B cell (primary cell): Measurements from ENCODE around the gene NCOA1. TPM values are rescaled to one million over a fixed set of nuclear protein-coding genes. Genes with fewer than 3 reads are reported as not detected.

ENCODE experiments used
- ATAC-seq: fragments of 200-7000 bp; cut with Tn5 transposase; one replicate; pipeline ENCODE4 v1.10.0; 2021; ENCODE audit warnings: low read depth, mild to moderate bottlenecking, moderate number of reproducible peaks, moderate library complexity
- CTCF ChIA-PET: fragments of 350-600 bp; sonication (Branson Sonifier 250); formaldehyde crosslinking; loops from one replicate; lab custom pipeline; 2021; ENCODE audit warnings: antibody characterized with exemption, inconsistent platforms; lab: Charles Lee
- POLR2A ChIA-PET: fragments of 350-600 bp; sonication (Branson Sonifier 250); formaldehyde crosslinking; loops from one replicate; lab custom pipeline; 2021; ENCODE audit warnings: antibody characterized with exemption; lab: Charles Lee
- DNase-seq: peaks from one replicate; pipeline ENCODE4 v3.0.0; 2013
- H2AFZ ChIP-seq: 2 replicates; pipeline ENCODE4 v1.6.1; 2012; ENCODE audit warnings: mild to moderate bottlenecking, low read depth, low read length; ENCODE audit not compliant: insufficient read depth, poor library complexity, severe bottlenecking
- H3K27ac ChIP-seq, 2 donors: 1 replicate in 1 of 2; 2 replicates in 1 of 2; pipeline ENCODE4 v1.5.1; 2012 to 2013; ENCODE audit warnings: low read length in 2 of 2, mild to moderate bottlenecking in 2 of 2, moderate library complexity in 1 of 2
- H3K27me3 ChIP-seq, 4 experiments: fragments of 200-600 bp in 1 of 4; sonication (generic) in 1 of 4; replicated peaks in 1 of 4; 1 replicate in 2 of 4; 2 replicates in 2 of 4; pipeline versions ENCODE4 v1.6.1 to v1.7.0; 2013 to 2016; ENCODE audit warnings: low read length in 3 of 4, mild to moderate bottlenecking in 2 of 4, mixed read lengths in 1 of 4, moderate library complexity in 1 of 4; ENCODE audit not compliant: insufficient read depth in 4 of 4, control insufficient read depth in 3 of 4; ENCODE audit errors: control extremely low read depth in 1 of 4
- H3K36me3 ChIP-seq, 2 experiments: replicated peaks in 1 of 2; 1 replicate in 1 of 2; 2 replicates in 1 of 2; pipeline versions ENCODE4 v1.6.1 to v1.7.1; 2013; ENCODE audit warnings: low read length in 1 of 2; ENCODE audit not compliant: insufficient read depth in 2 of 2, control insufficient read depth in 1 of 2; ENCODE audit errors: control extremely low read depth in 1 of 2, extremely low read depth in 1 of 2
- H3K4me1 ChIP-seq, 2 donors: fragments of 200-600 bp in 1 of 2; sonication (generic) in 1 of 2; 1 replicate in 1 of 2; 2 replicates in 1 of 2; pipeline versions ENCODE4 v1.5.1 to v1.6.1; 2013 to 2017; ENCODE audit warnings: low read length in 2 of 2; ENCODE audit not compliant: control insufficient read depth in 2 of 2, insufficient read depth in 2 of 2
- H3K4me2 ChIP-seq: replicated peaks from 2 replicates; pipeline ENCODE3; 2012; ENCODE audit warnings: mild to moderate bottlenecking, low read depth, low read length; ENCODE audit not compliant: poor library complexity, severe bottlenecking
- H3K4me3 ChIP-seq, 5 experiments: fragments of 200-600 bp in 1 of 5; sonication (generic) in 1 of 5; 1 replicate in 3 of 5; 2 replicates in 2 of 5; pipeline versions ENCODE4 v1.5.1 to v1.7.0; 2011 to 2016; ENCODE audit warnings: low read length in 4 of 5, mild to moderate bottlenecking in 4 of 5, low read depth in 2 of 5, control low read depth in 1 of 5, moderate library complexity in 1 of 5; ENCODE audit not compliant: insufficient read depth in 1 of 5; ENCODE audit errors: control extremely low read depth in 1 of 5, extremely low read depth in 1 of 5
- H3K79me2 ChIP-seq: fragments of 200-600 bp; sonication (generic); one replicate; pipeline ENCODE4 v1.6.0; 2016; ENCODE audit warnings: low read length; ENCODE audit not compliant: control insufficient read depth, insufficient read depth
- H3K9ac ChIP-seq: fragments of 200-600 bp; sonication (generic); 2 replicates; pipeline ENCODE4 v1.6.1; 2017; ENCODE audit warnings: mild to moderate bottlenecking, low read length, moderate library complexity
- H3K9me3 ChIP-seq, 3 donors: one replicate each; pipeline versions ENCODE4 v1.6.1 to v1.7.1; 2013; ENCODE audit warnings: low read length in 2 of 3; ENCODE audit not compliant: control insufficient read depth in 2 of 3, insufficient read depth in 1 of 3; ENCODE audit errors: control extremely low read depth in 1 of 3
- H4K20me1 ChIP-seq: 2 replicates; pipeline ENCODE4 v1.6.0; 2012; ENCODE audit warnings: mild to moderate bottlenecking, low read length; ENCODE audit not compliant: insufficient read depth, control insufficient read depth, poor library complexity, severe bottlenecking
- H3K27ac Mint-ChIP-seq: one replicate; pipeline ENCODE4 v1.8.0; 2021; ENCODE audit warnings: mixed read lengths
- H3K27me3 Mint-ChIP-seq: one replicate; pipeline ENCODE4 v1.8.0; 2021; ENCODE audit warnings: mixed read lengths
- H3K4me1 Mint-ChIP-seq: one replicate; pipeline ENCODE4 v1.8.0; 2021; ENCODE audit warnings: mixed read lengths
- H3K4me3 Mint-ChIP-seq: one replicate; pipeline ENCODE4 v1.8.0; 2021; ENCODE audit warnings: mixed read lengths
- H3K9me3 Mint-ChIP-seq: one replicate; pipeline ENCODE4 v1.8.0; 2022; ENCODE audit warnings: mixed read lengths; ENCODE audit not compliant: insufficient read depth
- EZH2 ChIP-seq: IDR thresholded peaks from 2 replicates; pipeline ENCODE4 v1.6.1; 2012; ENCODE audit warnings: borderline replicate concordance, low read depth, mild to moderate bottlenecking, moderate library complexity, low read length; ENCODE audit not compliant: insufficient read depth, poor library complexity, severe bottlenecking
- WGBS: methylation state at CpG from one replicate; pipeline ENCODE4 v1.1.5; 2013; ENCODE audit warnings: missing lambda C conversion rate; ENCODE audit not compliant: insufficient coverage; 5-methylcytosine and 5-hydroxymethylcytosine counted together
- intact Hi-C: fragments of 100-400 bp; cut with micrococcal nuclease; formaldehyde crosslinking; loops from one replicate; pipeline ENCODE4 v1.10.0; 2022
- polyA plus RNA-seq: library from polyadenylated mRNA; depleted of rRNA; stranded (reverse); fragments of >200 nt; gene quantifications from 2 replicates; pipeline ENCODE4 v1.2.3, GENCODE V29; 2012
- total RNA-seq, 2 donors: library from RNA; stranded (reverse); fragments of 120-200 nt in 1 of 2; gene quantifications; 1 replicate in 1 of 2; 2 replicates in 1 of 2; pipeline versions ENCODE4 v1.2.3 to v1.2.4, GENCODE V29; 2013 to 2022
- TF ChIP-seq, protein P1 (sequence below): fragments of 200-600 bp; IDR thresholded peaks from one replicate; pipeline ENCODE4 v1.8.0; 2022; ENCODE audit warnings: antibody characterized with exemption, mild to moderate bottlenecking

Gene NCOA1
- total and polyA plus RNA-seq, 2 donors (not counting 1 experiment from before 2014, with no cell fraction given) = 11.6 to 49.1 TPM

DNA sequence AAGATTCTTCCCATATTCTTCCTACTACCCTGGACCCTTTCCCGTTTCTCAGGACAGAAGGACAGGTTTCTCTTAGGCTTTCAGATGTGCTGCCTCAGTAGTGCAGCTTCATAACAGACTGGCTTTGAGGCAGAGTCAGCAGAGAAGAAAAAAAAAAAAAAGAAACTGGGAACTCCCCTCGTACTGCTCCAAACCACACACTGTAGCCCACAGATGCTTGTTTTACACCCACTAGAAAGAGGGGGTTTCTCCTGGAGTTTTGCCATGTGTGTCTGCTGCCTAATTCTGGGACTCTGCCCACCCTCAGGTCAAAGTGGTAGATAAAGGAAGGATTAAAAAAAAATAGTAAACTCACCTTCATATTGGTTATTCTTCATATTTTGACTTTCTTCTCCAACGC is 95.9 kb downstream of the NCOA1 start:
- ChIA-PET POLR2A (no interaction called here), CTCF (no interaction called here)
- WGBS = no CpG with 5 or more reads among the region's 3 CpGs
- Mint-ChIP-seq H3K27me3 (no peaks in the 10 kb centered on the region), H3K4me3 (peak overlapping the region; percentile 3), H3K27ac (no peak overlapping the region), H3K4me1 (peaks cover 20% of the 10 kb centered on the region), H3K9me3 (peaks cover 2% of the 10 kb centered on the region)
- Histone ChIP-seq H3K9ac (no peak overlapping the region), H3K4me1 (peaks cover 11% of the 10 kb centered on the region in 2 donors), H2AFZ (no peak overlapping the region), H3K36me3 (peaks cover 0 to 2% of the 10 kb centered on the region in 2 experiments), H3K4me2 (peak overlapping the region; percentile 7), H3K9me3 (no peaks in the 10 kb centered on the region), H3K27me3 (no peaks in the 10 kb centered on the region), H3K27ac (no peak overlapping the region), H3K4me3 (no peak overlapping the region), H3K79me2 (peaks cover 10% of the 10 kb centered on the region), H4K20me1 (no peaks in the 10 kb centered on the region)
- peak; percentile 65 for ATAC-seq
- intact Hi-C loops = no loop called here
- TF ChIP-seq, protein P1, sequence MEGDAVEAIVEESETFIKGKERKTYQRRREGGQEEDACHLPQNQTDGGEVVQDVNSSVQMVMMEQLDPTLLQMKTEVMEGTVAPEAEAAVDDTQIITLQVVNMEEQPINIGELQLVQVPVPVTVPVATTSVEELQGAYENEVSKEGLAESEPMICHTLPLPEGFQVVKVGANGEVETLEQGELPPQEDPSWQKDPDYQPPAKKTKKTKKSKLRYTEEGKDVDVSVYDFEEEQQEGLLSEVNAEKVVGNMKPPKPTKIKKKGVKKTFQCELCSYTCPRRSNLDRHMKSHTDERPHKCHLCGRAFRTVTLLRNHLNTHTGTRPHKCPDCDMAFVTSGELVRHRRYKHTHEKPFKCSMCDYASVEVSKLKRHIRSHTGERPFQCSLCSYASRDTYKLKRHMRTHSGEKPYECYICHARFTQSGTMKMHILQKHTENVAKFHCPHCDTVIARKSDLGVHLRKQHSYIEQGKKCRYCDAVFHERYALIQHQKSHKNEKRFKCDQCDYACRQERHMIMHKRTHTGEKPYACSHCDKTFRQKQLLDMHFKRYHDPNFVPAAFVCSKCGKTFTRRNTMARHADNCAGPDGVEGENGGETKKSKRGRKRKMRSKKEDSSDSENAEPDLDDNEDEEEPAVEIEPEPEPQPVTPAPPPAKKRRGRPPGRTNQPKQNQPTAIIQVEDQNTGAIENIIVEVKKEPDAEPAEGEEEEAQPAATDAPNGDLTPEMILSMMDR = no peak
- TF ChIP-seq EZH2 = no peak
- peak; percentile 57 for DNase-seq

DNA sequence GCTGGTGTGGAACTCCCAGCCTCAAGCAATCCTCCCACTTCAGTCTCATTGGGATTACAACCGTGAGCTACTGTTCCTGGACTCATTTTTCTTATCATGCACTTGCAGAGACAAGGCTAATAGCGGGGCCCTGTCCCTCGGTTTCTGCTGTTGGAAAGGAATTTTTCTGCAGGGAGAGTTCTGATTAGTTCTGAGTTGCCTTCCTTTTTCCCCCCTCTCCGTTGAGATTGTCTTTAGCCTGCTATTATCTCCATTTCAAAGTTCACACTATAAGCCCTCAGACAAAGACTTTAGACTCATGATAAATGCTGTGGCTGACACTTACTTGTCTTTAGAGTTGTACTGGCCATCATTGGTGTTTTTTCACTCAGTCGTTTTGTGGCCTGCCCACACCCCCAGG is 97.2 kb downstream of the NCOA1 start:
- Histone ChIP-seq H3K4me1 (peaks cover 11% of the 10 kb centered on the region in 2 donors), H3K27ac (no peak overlapping the region), H3K27me3 (no peaks in the 10 kb centered on the region), H3K9ac (no peak overlapping the region), H3K79me2 (peaks cover 10% of the 10 kb centered on the region), H3K4me3 (no peak overlapping the region), H2AFZ (no peak overlapping the region), H4K20me1 (no peaks in the 10 kb centered on the region), H3K36me3 (peaks cover 0 to 2% of the 10 kb centered on the region in 2 experiments), H3K4me2 (no peak overlapping the region), H3K9me3 (no peaks in the 10 kb centered on the region)
- intact Hi-C loops = no loop called here
- CTCF ChIA-PET = no interaction called here
- TF ChIP-seq, protein P1 = no peak
- TF ChIP-seq EZH2 = no peak
- Mint-ChIP-seq H3K9me3 (peaks cover 1% of the 10 kb centered on the region), H3K27me3 (no peaks in the 10 kb centered on the region), H3K4me3 (no peak overlapping the region), H3K4me1 (peaks cover 16% of the 10 kb centered on the region), H3K27ac (no peak overlapping the region)
- DNase-seq (no peak), ATAC-seq (no peak)
- WGBS = no CpG with 5 or more reads among the region's 5 CpGs
- POLR2A ChIA-PET = no interaction called here
